ENCODE data around the gene MAML1. TPM values are rescaled to one million over a fixed set of nuclear protein-coding genes. Genes with fewer than 3 reads are reported as not detected.

MAML1 gene
- total RNA-seq, 1 donor from 2014 or later = 26.0 TPM

DNA sequence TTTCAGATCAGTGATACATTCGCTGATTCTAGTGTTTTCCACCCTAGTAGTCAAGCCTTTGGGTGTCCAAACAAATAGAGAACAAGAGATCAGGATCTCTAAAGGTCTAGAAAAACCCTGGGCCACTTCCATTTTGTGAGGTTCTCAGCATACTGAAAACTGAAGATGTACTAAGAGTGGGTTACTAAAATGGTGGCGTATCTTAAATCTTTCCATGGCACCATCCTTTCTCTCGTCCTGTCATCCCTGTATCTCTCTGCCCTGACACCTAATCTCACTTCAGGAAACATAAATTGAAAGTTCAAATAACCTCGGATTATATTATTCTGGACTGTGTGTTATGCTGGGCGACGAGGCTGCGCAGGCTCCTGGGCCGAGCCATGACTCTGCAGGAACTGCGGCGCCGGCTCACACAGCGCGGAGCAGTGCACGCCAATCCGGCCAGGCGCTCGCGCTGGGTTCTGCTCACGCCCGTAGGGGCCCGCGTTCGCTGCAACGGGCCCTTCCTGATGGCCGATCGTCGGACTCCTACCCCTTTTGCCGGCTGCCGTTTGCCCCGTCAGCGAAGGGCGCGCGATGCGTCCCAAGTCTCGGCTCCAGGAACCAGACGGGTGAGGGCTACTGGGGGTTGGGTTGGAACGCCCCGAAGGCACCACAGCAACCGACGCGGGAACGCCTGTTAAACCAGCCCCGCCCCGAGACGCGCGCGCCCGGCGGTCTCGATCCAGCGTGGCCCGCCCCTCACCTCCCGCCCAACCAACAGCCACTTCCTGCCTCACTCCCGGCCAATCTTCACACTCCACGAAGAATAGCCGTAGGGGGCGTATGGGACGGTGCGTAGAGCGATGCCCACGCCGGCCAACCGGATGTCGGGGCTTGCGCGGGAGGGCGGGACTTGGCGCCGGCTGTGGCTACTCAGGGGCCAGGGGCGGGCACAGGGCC lies 34.4 kb upstream of the MAML1 start:
- no peak for TF ChIP-seq EZH2 (IDR thresholded peaks at IDR 0.05; ENCODE audit: insufficient read depth, low read length)
- TF ChIP-seq, protein P1, sequence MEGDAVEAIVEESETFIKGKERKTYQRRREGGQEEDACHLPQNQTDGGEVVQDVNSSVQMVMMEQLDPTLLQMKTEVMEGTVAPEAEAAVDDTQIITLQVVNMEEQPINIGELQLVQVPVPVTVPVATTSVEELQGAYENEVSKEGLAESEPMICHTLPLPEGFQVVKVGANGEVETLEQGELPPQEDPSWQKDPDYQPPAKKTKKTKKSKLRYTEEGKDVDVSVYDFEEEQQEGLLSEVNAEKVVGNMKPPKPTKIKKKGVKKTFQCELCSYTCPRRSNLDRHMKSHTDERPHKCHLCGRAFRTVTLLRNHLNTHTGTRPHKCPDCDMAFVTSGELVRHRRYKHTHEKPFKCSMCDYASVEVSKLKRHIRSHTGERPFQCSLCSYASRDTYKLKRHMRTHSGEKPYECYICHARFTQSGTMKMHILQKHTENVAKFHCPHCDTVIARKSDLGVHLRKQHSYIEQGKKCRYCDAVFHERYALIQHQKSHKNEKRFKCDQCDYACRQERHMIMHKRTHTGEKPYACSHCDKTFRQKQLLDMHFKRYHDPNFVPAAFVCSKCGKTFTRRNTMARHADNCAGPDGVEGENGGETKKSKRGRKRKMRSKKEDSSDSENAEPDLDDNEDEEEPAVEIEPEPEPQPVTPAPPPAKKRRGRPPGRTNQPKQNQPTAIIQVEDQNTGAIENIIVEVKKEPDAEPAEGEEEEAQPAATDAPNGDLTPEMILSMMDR (IDR thresholded peaks at IDR 0.05; ENCODE audit: insufficient read depth, low read depth, low read length) = no peak
- Histone ChIP-seq H3K4me2 (ENCODE audit: low read length) (peak overlapping the region; percentile 100), H3K9me3 (ENCODE audit: insufficient read depth, low read depth, low read length) (no peaks in the 10 kb centered on the region), H3K4me3 (ENCODE audit: insufficient read depth, low read depth, low read length) (peak overlapping the region; percentile 75), H3K79me2 (ENCODE audit: insufficient read depth, low read length) (peaks cover 49% of the 10 kb centered on the region), H3K27ac (ENCODE audit: low read depth, low read length) (peak overlapping the region; percentile 96), H4K20me1 (ENCODE audit: insufficient read depth, low read length) (peaks cover 40% of the 10 kb centered on the region), H2AFZ (ENCODE audit: low read depth, low read length) (peak overlapping the region; percentile 76), H3K36me3 (ENCODE audit: insufficient read depth, low read length) (no peaks in the 10 kb centered on the region), H3K9ac (ENCODE audit: low read length) (peak overlapping the region; percentile 100), H3K4me1 (ENCODE audit: insufficient read depth, low read length) (peaks cover 5% of the 10 kb centered on the region), H3K27me3 (ENCODE audit: insufficient read depth, low read length) (no peaks in the 10 kb centered on the region)
- Mint-ChIP-seq H3K27ac (ENCODE audit: unreplicated experiment) (peak overlapping the region; percentile 97), H3K9me3 (ENCODE audit: unreplicated experiment) (no peaks in the 10 kb centered on the region), H3K4me1 (ENCODE audit: low read depth, unreplicated experiment) (no peaks in the 10 kb centered on the region), H3K36me3 (ENCODE audit: low read depth, unreplicated experiment) (peaks cover 5% of the 10 kb centered on the region), H3K4me3 (ENCODE audit: unreplicated experiment) (peak overlapping the region; percentile 100), H3K27me3 (ENCODE audit: low read depth, unreplicated experiment) (no peaks in the 10 kb centered on the region)
- DNase-seq (ENCODE audit: low read depth) (peak; percentile 97), FAIRE-seq (no peak)

- DNase-seq (ENCODE audit: low read depth) (no peak), FAIRE-seq (no peak)
- H3K36me3 Mint-ChIP-seq (ENCODE audit: low read depth, unreplicated experiment) = peaks cover 12% of the 10 kb centered on the region
- H3K9me3 ChIP-seq (ENCODE audit: insufficient read depth, low read depth, low read length) = no peaks in the 10 kb centered on the region
- no peaks in the 10 kb centered on the region for H3K27me3 Mint-ChIP-seq (ENCODE audit: low read depth, unreplicated experiment)
- peak within 1 kb of the TSS; percentile 96 for H3K27ac ChIP-seq (ENCODE audit: low read depth, low read length)
- peaks cover 5% of the 10 kb centered on the region for H3K4me1 ChIP-seq (ENCODE audit: insufficient read depth, low read length)
- H3K9ac ChIP-seq (ENCODE audit: low read length) = peak within 1 kb of the TSS; percentile 100
- no peak for TF ChIP-seq EZH2 (IDR thresholded peaks at IDR 0.05; ENCODE audit: insufficient read depth, low read length)
- TF ChIP-seq, protein P1 (IDR thresholded peaks at IDR 0.05; ENCODE audit: insufficient read depth, low read depth, low read length) = no peak
- H3K79me2 ChIP-seq (ENCODE audit: insufficient read depth, low read length) = peaks cover 57% of the 10 kb centered on the region
- H3K27me3 ChIP-seq (ENCODE audit: insufficient read depth, low read length) = no peaks in the 10 kb centered on the region
- H3K9me3 Mint-ChIP-seq (ENCODE audit: unreplicated experiment) = no peaks in the 10 kb centered on the region
- H2AFZ ChIP-seq (ENCODE audit: low read depth, low read length) = peak within 1 kb of the TSS; percentile 76
- H3K4me3 Mint-ChIP-seq (ENCODE audit: unreplicated experiment) = peak within 1 kb of the TSS; percentile 100
- peaks cover 48% of the 10 kb centered on the region for H4K20me1 ChIP-seq (ENCODE audit: insufficient read depth, low read length)
- peak within 1 kb of the TSS; percentile 98 for H3K27ac Mint-ChIP-seq (ENCODE audit: unreplicated experiment)
- peak within 1 kb of the TSS; percentile 100 for H3K4me2 ChIP-seq (ENCODE audit: low read length)
- H3K4me1 Mint-ChIP-seq (ENCODE audit: low read depth, unreplicated experiment) = peaks cover 6% of the 10 kb centered on the region
- H3K36me3 ChIP-seq (ENCODE audit: insufficient read depth, low read length) = no peaks in the 10 kb centered on the region
- peak within 1 kb of the TSS; percentile 100 for H3K4me3 ChIP-seq (ENCODE audit: insufficient read depth, low read depth, low read length)
Observed at GRCh38 chr5:179698935-179699615, 33.5 kb upstream of the MAML1 start, which contains the start of gene CANX. Gene CANX, plus strand, starts transcription at chr5:179698967. Its CDS starts 6,715 bp downstream, at chr5:179705682.

All from astrocyte (in vitro differentiated cells and primary cell).